Astrocyte (in vitro differentiated cells and primary cell): ENCODE data around the gene SRRM4. TPM values are rescaled to one million over a fixed set of nuclear protein-coding genes. Genes with fewer than 3 reads are reported as not detected.

Source experiments
- DNase-seq: peaks from one replicate; pipeline ENCODE4 v3.0.0-alpha.2; 2010; ENCODE audit warnings: low read depth
- FAIRE-seq: peaks from 2 replicates; lab custom pipeline; 2011; peaks lifted over from hg19 to GRCh38; lab: Jason Lieb, UNC
- H2AFZ ChIP-seq: 2 replicates; pipeline ENCODE4 v1.6.0; 2012; ENCODE audit warnings: low read depth, low read length, inconsistent platforms
- H3K27ac ChIP-seq: 2 replicates; pipeline ENCODE4 v1.5.1; 2011; ENCODE audit warnings: low read depth, low read length, inconsistent platforms
- H3K27me3 ChIP-seq: 2 replicates; pipeline ENCODE4 v1.6.0; 2011; ENCODE audit warnings: low read length, inconsistent platforms; ENCODE audit not compliant: insufficient read depth
- H3K36me3 ChIP-seq: 2 replicates; pipeline ENCODE4 v1.5.1; 2011; ENCODE audit warnings: low read length, inconsistent platforms; ENCODE audit not compliant: insufficient read depth
- H3K4me1 ChIP-seq: 2 replicates; pipeline ENCODE4 v1.5.1; 2011; ENCODE audit warnings: low read length, inconsistent platforms; ENCODE audit not compliant: insufficient read depth
- H3K4me2 ChIP-seq: 2 replicates; pipeline ENCODE4 v1.6.0; 2012; ENCODE audit warnings: low read length, inconsistent platforms
- H3K4me3 ChIP-seq: 2 replicates; pipeline ENCODE4 v1.5.1; 2011; ENCODE audit warnings: low read depth, mild to moderate bottlenecking, low read length, inconsistent platforms; ENCODE audit not compliant: insufficient read depth
- H3K79me2 ChIP-seq: 2 replicates; pipeline ENCODE4 v1.6.0; 2012; ENCODE audit warnings: mild to moderate bottlenecking, low read length, inconsistent platforms; ENCODE audit not compliant: insufficient read depth
- H3K9ac ChIP-seq: 2 replicates; pipeline ENCODE4 v1.6.0; 2012; ENCODE audit warnings: mild to moderate bottlenecking, low read length, inconsistent platforms
- H3K9me3 ChIP-seq: 2 replicates; pipeline ENCODE4 v1.5.1; 2012; ENCODE audit warnings: low read depth, mild to moderate bottlenecking, low read length, inconsistent platforms; ENCODE audit not compliant: insufficient read depth
- H4K20me1 ChIP-seq: 2 replicates; pipeline ENCODE4 v1.6.0; 2012; ENCODE audit warnings: low read length, inconsistent platforms; ENCODE audit not compliant: insufficient read depth
- H3K27ac Mint-ChIP-seq: one replicate; pipeline ENCODE4 v1.8.0; 2021; ENCODE audit warnings: mild to moderate bottlenecking, mixed read lengths; ENCODE audit not compliant: unreplicated experiment
- H3K27me3 Mint-ChIP-seq: one replicate; pipeline ENCODE4 v1.8.0; 2021; ENCODE audit warnings: low read depth, mixed read lengths; ENCODE audit not compliant: unreplicated experiment
- H3K36me3 Mint-ChIP-seq: one replicate; pipeline ENCODE4 v1.8.0; 2021; ENCODE audit warnings: low read depth, mixed read lengths; ENCODE audit not compliant: unreplicated experiment
- H3K4me1 Mint-ChIP-seq: one replicate; pipeline ENCODE4 v1.8.0; 2021; ENCODE audit warnings: low read depth, mixed read lengths; ENCODE audit not compliant: unreplicated experiment
- H3K4me3 Mint-ChIP-seq: one replicate; pipeline ENCODE4 v1.8.0; 2021; ENCODE audit warnings: mild to moderate bottlenecking, moderate library complexity, mixed read lengths; ENCODE audit not compliant: unreplicated experiment
- H3K9me3 Mint-ChIP-seq: one replicate; pipeline ENCODE4 v1.8.0; 2021; ENCODE audit warnings: mild to moderate bottlenecking, mixed read lengths; ENCODE audit not compliant: unreplicated experiment
- EZH2 ChIP-seq: IDR thresholded peaks from 2 replicates; pipeline ENCODE4 v1.6.1; 2012; ENCODE audit warnings: mild to moderate bottlenecking, low read length, inconsistent platforms; ENCODE audit not compliant: insufficient read depth
- total RNA-seq: library from RNA; stranded (reverse); gene quantifications from 2 replicates; pipeline ENCODE4 v1.2.1, GENCODE V29; 2021
- TF ChIP-seq, protein P1 (sequence below): IDR thresholded peaks from 2 replicates; pipeline ENCODE4 v1.5.1; 2011; ENCODE audit warnings: low read depth, mild to moderate bottlenecking, inconsistent platforms, low read length, moderate library complexity; ENCODE audit not compliant: insufficient read depth

The SRRM4 gene
- total RNA-seq, 1 donor from 2014 or later = 0.30 TPM

DNA sequence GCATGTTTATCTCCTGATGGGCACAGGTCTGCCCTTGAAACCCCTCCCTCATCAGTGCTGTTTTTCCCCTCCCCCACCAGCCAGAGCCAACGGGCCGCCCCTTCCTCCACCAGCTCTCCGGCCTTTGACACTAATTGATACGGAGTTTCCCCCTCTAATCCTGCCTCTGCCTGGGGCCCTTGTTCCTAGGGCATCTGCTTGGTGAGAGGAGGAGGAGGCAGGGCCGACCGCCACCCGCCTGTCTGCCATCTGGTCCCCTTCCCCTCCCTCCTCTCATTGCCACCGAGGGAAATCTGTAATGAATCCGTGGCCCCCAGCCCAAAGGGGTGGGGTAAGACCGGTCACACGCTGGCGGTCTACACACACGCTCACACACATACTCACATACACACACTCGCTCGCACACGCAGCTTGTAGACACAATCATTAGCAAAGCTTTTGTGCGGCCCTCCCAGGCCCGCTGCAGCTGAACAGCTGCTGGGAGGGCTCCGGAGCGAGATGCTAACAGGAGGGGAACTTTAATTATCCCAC lies 27.4 kb downstream of the SRRM4 start:
- Histone ChIP-seq H2AFZ (no peak overlapping the region), H3K4me3 (no peak overlapping the region), H3K9ac (no peak overlapping the region), H3K36me3 (no peaks in the 10 kb centered on the region), H3K27me3 (no peaks in the 10 kb centered on the region), H3K4me1 (no peaks in the 10 kb centered on the region), H3K27ac (no peak overlapping the region), H3K79me2 (no peaks in the 10 kb centered on the region), H4K20me1 (no peaks in the 10 kb centered on the region), H3K4me2 (no peak overlapping the region), H3K9me3 (no peaks in the 10 kb centered on the region)
- H3K36me3 Mint-ChIP-seq = no peaks in the 10 kb centered on the region
- no peak for DNase-seq
- H3K27me3 Mint-ChIP-seq = peaks cover 4% of the 10 kb centered on the region
- H3K4me3 Mint-ChIP-seq = no peak overlapping the region
- no peaks in the 10 kb centered on the region for H3K4me1 Mint-ChIP-seq
- TF ChIP-seq EZH2 = no peak
- TF ChIP-seq, protein P1, sequence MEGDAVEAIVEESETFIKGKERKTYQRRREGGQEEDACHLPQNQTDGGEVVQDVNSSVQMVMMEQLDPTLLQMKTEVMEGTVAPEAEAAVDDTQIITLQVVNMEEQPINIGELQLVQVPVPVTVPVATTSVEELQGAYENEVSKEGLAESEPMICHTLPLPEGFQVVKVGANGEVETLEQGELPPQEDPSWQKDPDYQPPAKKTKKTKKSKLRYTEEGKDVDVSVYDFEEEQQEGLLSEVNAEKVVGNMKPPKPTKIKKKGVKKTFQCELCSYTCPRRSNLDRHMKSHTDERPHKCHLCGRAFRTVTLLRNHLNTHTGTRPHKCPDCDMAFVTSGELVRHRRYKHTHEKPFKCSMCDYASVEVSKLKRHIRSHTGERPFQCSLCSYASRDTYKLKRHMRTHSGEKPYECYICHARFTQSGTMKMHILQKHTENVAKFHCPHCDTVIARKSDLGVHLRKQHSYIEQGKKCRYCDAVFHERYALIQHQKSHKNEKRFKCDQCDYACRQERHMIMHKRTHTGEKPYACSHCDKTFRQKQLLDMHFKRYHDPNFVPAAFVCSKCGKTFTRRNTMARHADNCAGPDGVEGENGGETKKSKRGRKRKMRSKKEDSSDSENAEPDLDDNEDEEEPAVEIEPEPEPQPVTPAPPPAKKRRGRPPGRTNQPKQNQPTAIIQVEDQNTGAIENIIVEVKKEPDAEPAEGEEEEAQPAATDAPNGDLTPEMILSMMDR = no peak
- no peak overlapping the region for H3K27ac Mint-ChIP-seq
- no peak for FAIRE-seq
- peaks cover 12% of the 10 kb centered on the region for H3K9me3 Mint-ChIP-seq

DNA sequence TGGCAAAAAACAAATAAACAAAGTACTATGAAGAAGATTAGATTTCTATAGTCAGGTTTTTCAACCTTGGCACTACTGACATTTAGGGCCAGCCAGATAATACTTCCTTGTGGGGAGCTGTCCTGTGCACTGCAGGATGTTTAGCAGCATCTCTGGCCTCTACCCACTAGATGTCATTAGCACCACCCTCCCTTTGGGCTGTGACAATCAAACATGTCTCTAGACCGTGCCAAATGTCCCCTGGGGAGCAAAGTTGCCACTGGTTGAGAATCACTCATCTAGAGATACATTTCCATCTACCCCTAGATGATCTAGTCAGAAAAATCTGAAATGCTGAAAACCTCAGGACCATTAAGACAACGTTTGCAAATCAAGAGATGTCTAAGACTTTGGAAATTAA lies 29.9 kb downstream of the SRRM4 start:
- TF ChIP-seq EZH2 = no peak
- TF ChIP-seq, protein P1 = no peak
- peaks cover 2% of the 10 kb centered on the region for H3K9me3 ChIP-seq
- H3K4me1 Mint-ChIP-seq = no peaks in the 10 kb centered on the region
- no peaks in the 10 kb centered on the region for H3K36me3 ChIP-seq
- DNase-seq (no peak), FAIRE-seq (no peak)
- no peak overlapping the region for H3K9ac ChIP-seq
- no peaks in the 10 kb centered on the region for H3K4me1 ChIP-seq
- H3K27ac ChIP-seq = no peak overlapping the region
- no peaks in the 10 kb centered on the region for H3K36me3 Mint-ChIP-seq
- H3K4me3 Mint-ChIP-seq = no peak overlapping the region
- H3K79me2 ChIP-seq = no peaks in the 10 kb centered on the region
- H3K4me2 ChIP-seq = no peak overlapping the region
- H3K27me3 ChIP-seq = no peaks in the 10 kb centered on the region
- no peaks in the 10 kb centered on the region for H4K20me1 ChIP-seq
- no peak overlapping the region for H3K4me3 ChIP-seq
- H3K27ac Mint-ChIP-seq = no peak overlapping the region
- H2AFZ ChIP-seq = no peak overlapping the region
- peaks cover 12% of the 10 kb centered on the region for H3K9me3 Mint-ChIP-seq
- H3K27me3 Mint-ChIP-seq = peaks cover 7% of the 10 kb centered on the region

DNA sequence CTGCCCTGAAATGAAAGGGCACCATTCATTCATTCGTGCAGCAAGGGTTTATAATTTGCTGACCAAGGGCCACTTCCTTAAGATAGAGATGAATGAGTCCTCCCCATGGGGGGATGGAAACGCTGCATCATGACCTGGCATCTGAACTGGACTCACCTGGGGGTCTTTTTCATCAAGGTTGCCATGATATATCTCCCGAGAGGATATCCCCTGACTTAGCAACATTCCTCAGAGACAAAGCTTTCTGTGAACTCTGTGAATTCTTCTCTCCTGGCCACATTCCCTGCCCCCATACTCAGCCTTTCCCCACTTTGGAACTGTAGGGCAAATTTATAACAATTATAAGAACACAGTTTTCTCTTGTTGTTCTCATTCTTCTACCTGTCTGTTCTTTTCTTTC lies 30.8 kb downstream of the SRRM4 start:
- no peak overlapping the region for H3K9ac ChIP-seq
- H3K27ac ChIP-seq = no peak overlapping the region
- no peak overlapping the region for H3K4me2 ChIP-seq
- FAIRE-seq (no peak), DNase-seq (no peak)
- Mint-ChIP-seq H3K27ac (no peak overlapping the region), H3K4me1 (no peaks in the 10 kb centered on the region), H3K4me3 (no peak overlapping the region), H3K36me3 (no peaks in the 10 kb centered on the region), H3K9me3 (peaks cover 12% of the 10 kb centered on the region), H3K27me3 (peaks cover 7% of the 10 kb centered on the region)
- H3K4me3 ChIP-seq = no peak overlapping the region
- H3K36me3 ChIP-seq = no peaks in the 10 kb centered on the region
- H4K20me1 ChIP-seq = no peaks in the 10 kb centered on the region
- TF ChIP-seq, protein P1 = no peak
- no peak for TF ChIP-seq EZH2
- no peaks in the 10 kb centered on the region for H3K79me2 ChIP-seq
- peaks cover 2% of the 10 kb centered on the region for H3K9me3 ChIP-seq
- H2AFZ ChIP-seq = no peak overlapping the region
- no peaks in the 10 kb centered on the region for H3K4me1 ChIP-seq
- H3K27me3 ChIP-seq = no peaks in the 10 kb centered on the region
